ENCODE data around the gene SSTR3.
"Not testable (repeated sequence)": the region's sequence is repeated elsewhere in the genome, so short reads cannot be mapped to it uniquely, and the experiment has no call there.

SSTR3 gene

GRCh38 chr22:37172266-37173245 lies 39.7 kb downstream of the SSTR3 start:
- no peaks in the 10 kb centered on the region for H3F3A ChIP-seq (ENCODE audit: insufficient read depth)
- no peaks in the 10 kb centered on the region for H3K9me2 ChIP-seq (replicated peaks; ENCODE audit: insufficient read depth, low read length)
- no peak overlapping the region for H3K9ac ChIP-seq (ENCODE audit: low read length)
- H3K4me3 ChIP-seq (ENCODE audit: insufficient read depth, low read length, poor library complexity, severe bottlenecking): no peak overlapping the region
- no peaks in the 10 kb centered on the region for H3K27me3 ChIP-seq (ENCODE audit: low read length)
- TF ChIP-seq EZH2phosphoT487 (conservative IDR thresholded peaks at IDR 0.05; ENCODE audit: low read length) (no peak), CTCF (IDR thresholded peaks at IDR 0.05; ENCODE audit: insufficient read depth, low read length, poor library complexity, severe bottlenecking) (no peak)
- H3K36me3 ChIP-seq (ENCODE audit: low read length): no peaks in the 10 kb centered on the region
- no peak overlapping the region for H2AFZ ChIP-seq (ENCODE audit: low read depth, low read length, severe bottlenecking)
- no peak overlapping the region for H3K4me2 ChIP-seq (ENCODE audit: low read depth, low read length, poor library complexity, severe bottlenecking)
- no peak overlapping the region for H3K27ac ChIP-seq (ENCODE audit: low read depth, low read length)
- no peaks in the 10 kb centered on the region for H3K79me2 ChIP-seq (ENCODE audit: insufficient read depth, low read length)
- H4K20me1 ChIP-seq (ENCODE audit: low read depth, low read length): no peaks in the 10 kb centered on the region
- H3K9me3 ChIP-seq (ENCODE audit: insufficient read depth, low read length): no peaks in the 10 kb centered on the region

GRCh38 chr22:37171662-37172061 lies 40.6 kb downstream of the SSTR3 start:
- Histone ChIP-seq H3K4me2 (ENCODE audit: low read depth, low read length, poor library complexity, severe bottlenecking) (no peak overlapping the region), H3K9ac (ENCODE audit: low read length) (no peak overlapping the region), H3K27ac (ENCODE audit: low read depth, low read length) (no peak overlapping the region), H3K79me2 (ENCODE audit: insufficient read depth, low read length) (no peaks in the 10 kb centered on the region), H3F3A (ENCODE audit: insufficient read depth) (no peaks in the 10 kb centered on the region), H3K9me3 (ENCODE audit: insufficient read depth, low read length) (no peaks in the 10 kb centered on the region), H4K20me1 (ENCODE audit: low read depth, low read length) (no peaks in the 10 kb centered on the region), H3K36me3 (ENCODE audit: low read length) (no peaks in the 10 kb centered on the region), H3K27me3 (ENCODE audit: low read length) (no peaks in the 10 kb centered on the region), H3K4me3 (ENCODE audit: insufficient read depth, low read length, poor library complexity, severe bottlenecking) (no peak overlapping the region), H3K9me2 (replicated peaks; ENCODE audit: insufficient read depth, low read length) (no peaks in the 10 kb centered on the region), H2AFZ (ENCODE audit: low read depth, low read length, severe bottlenecking) (no peak overlapping the region)
- TF ChIP-seq CTCF (IDR thresholded peaks at IDR 0.05; ENCODE audit: insufficient read depth, low read length, poor library complexity, severe bottlenecking) (no peak), EZH2phosphoT487 (conservative IDR thresholded peaks at IDR 0.05; ENCODE audit: low read length) (no peak)

GRCh38 chr22:37170689-37171405 lies 41.4 kb downstream of the SSTR3 start:
- H3K27me3 ChIP-seq (ENCODE audit: low read length); H4K20me1 ChIP-seq (ENCODE audit: low read depth, low read length); H3K79me2 ChIP-seq (ENCODE audit: insufficient read depth, low read length); H3F3A ChIP-seq (ENCODE audit: insufficient read depth); H3K9me3 ChIP-seq (ENCODE audit: insufficient read depth, low read length); H3K36me3 ChIP-seq (ENCODE audit: low read length); H3K9me2 ChIP-seq (replicated peaks; ENCODE audit: insufficient read depth, low read length); H3K4me3 ChIP-seq (ENCODE audit: insufficient read depth, low read length, poor library complexity, severe bottlenecking); H3K4me2 ChIP-seq (ENCODE audit: low read depth, low read length, poor library complexity, severe bottlenecking); H3K27ac ChIP-seq (ENCODE audit: low read depth, low read length); H2AFZ ChIP-seq (ENCODE audit: low read depth, low read length, severe bottlenecking); H3K9ac ChIP-seq (ENCODE audit: low read length): not testable (repeated sequence)
